Breast epithelium (tissue), 3 donors: ENCODE measurements around the gene PRIM1.
"Not testable (repeated sequence)": the region's sequence is repeated elsewhere in the genome, so short reads cannot be mapped to it uniquely, and the experiment has no call there.

Experiments used
- POLR2A ChIP-seq: fragments of 450-650 bp; IDR thresholded peaks from one replicate; pipeline ENCODE4 v1.6.1; 2016; ENCODE audit warnings: antibody characterized with exemption, mild to moderate bottlenecking, moderate library complexity
- POLR2AphosphoS5 ChIP-seq, 3 donors: sonication (generic); formaldehyde crosslinking; IDR thresholded peaks; one replicate each; pipeline ENCODE4 v1.6.1; 2017; ENCODE audit warnings: antibody characterized with exemption in 3 of 3
- TF ChIP-seq, protein P1 (sequence below), 3 donors: fragments of 450-650 bp; IDR thresholded peaks; one replicate each; pipeline ENCODE4 v1.5.1; 2016 to 2017; ENCODE audit warnings: antibody characterized with exemption in 3 of 3, mild to moderate bottlenecking in 3 of 3, moderate library complexity in 3 of 3

DNA sequence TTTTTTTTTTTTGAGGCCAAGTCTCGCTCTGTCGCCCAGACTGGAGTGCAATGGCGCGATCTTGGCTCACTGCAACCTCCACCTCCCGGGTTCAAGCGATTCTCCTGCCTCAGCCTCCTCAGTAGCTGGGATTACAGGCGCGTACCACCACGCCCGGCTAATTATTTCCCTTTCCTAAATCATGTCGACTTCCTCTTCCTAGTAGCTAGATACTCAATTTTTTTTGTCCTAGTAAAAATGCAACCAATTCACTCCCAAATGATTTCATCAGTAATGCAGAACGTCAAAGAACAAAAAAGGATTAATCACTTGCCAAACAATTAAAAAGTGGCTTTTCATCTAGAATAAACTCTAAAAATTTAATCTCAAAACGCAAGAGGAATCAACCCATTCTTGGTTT lies 1.5 kb downstream of the PRIM1 start:
- TF ChIP-seq POLR2A; POLR2AphosphoS5 (IDR thresholded peaks at IDR 0.05): not testable (repeated sequence)
- TF ChIP-seq, protein P1, sequence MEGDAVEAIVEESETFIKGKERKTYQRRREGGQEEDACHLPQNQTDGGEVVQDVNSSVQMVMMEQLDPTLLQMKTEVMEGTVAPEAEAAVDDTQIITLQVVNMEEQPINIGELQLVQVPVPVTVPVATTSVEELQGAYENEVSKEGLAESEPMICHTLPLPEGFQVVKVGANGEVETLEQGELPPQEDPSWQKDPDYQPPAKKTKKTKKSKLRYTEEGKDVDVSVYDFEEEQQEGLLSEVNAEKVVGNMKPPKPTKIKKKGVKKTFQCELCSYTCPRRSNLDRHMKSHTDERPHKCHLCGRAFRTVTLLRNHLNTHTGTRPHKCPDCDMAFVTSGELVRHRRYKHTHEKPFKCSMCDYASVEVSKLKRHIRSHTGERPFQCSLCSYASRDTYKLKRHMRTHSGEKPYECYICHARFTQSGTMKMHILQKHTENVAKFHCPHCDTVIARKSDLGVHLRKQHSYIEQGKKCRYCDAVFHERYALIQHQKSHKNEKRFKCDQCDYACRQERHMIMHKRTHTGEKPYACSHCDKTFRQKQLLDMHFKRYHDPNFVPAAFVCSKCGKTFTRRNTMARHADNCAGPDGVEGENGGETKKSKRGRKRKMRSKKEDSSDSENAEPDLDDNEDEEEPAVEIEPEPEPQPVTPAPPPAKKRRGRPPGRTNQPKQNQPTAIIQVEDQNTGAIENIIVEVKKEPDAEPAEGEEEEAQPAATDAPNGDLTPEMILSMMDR (IDR thresholded peaks at IDR 0.05) = not testable (repeated sequence)
